ENCODE data around the gene VTCN1. TPM values are rescaled to one million over a fixed set of nuclear protein-coding genes. Genes with fewer than 3 reads are reported as not detected.
"Not testable (repeated sequence)": the region's sequence is repeated elsewhere in the genome, so short reads cannot be mapped to it uniquely, and the experiment has no call there.

VTCN1 gene
- total RNA-seq, 1 donor from 2014 or later, result 49.4 TPM

GRCh38 chr1:117106478-117106877 lies 104.2 kb downstream of the VTCN1 start:
- Mint-ChIP-seq H3K9me3 (no peaks in the 10 kb centered on the region), H3K4me1 (ENCODE audit: unreplicated experiment) (no peaks in the 10 kb centered on the region), H3K4me3 (no peak overlapping the region), H3K27ac (no peak overlapping the region), H3K36me3 (peaks cover 57% of the 10 kb centered on the region), H3K27me3 (no peaks in the 10 kb centered on the region)
- TF ChIP-seq CTCF (conservative IDR thresholded peaks at IDR 0.05), result no peak
- no peak for DNase-seq (ENCODE audit: extremely low spot score, unreplicated experiment)

DNA sequence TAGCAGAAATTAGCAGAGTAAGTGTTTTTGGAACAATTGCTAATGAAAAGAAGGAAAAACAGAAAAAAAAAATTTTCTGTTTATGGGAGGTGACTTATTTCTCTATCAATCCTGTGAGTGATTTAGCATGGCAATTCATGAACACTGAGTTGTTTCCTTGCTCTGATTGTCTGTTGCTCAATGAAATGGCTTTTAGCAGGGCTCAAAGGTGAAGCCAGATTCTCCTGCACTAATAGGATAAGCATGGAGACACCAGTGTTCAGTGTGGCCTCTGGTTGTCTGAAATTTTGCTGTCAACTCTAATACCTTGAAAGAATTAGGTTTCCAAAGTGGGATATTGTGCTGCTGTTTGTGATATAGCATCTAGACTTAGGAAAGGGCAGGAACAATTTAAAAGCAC lies 105.0 kb downstream of the VTCN1 start:
- no peaks in the 10 kb centered on the region for H3K9me3 Mint-ChIP-seq
- H3K27me3 Mint-ChIP-seq, result no peaks in the 10 kb centered on the region
- no peak for TF ChIP-seq CTCF (conservative IDR thresholded peaks at IDR 0.05)
- peaks cover 51% of the 10 kb centered on the region for H3K36me3 Mint-ChIP-seq
- no peak overlapping the region for H3K27ac Mint-ChIP-seq
- H3K4me1 Mint-ChIP-seq (ENCODE audit: unreplicated experiment), result no peaks in the 10 kb centered on the region
- no peak overlapping the region for H3K4me3 Mint-ChIP-seq
- no peak for DNase-seq (ENCODE audit: extremely low spot score, unreplicated experiment)

GRCh38 chr1:117104986-117105385 lies 105.7 kb downstream of the VTCN1 start:
- H3K4me1 Mint-ChIP-seq (ENCODE audit: unreplicated experiment), result no peaks in the 10 kb centered on the region
- H3K4me3 Mint-ChIP-seq, result no peak overlapping the region
- peaks cover 56% of the 10 kb centered on the region for H3K36me3 Mint-ChIP-seq
- H3K9me3 Mint-ChIP-seq, result no peaks in the 10 kb centered on the region
- no peak for DNase-seq (ENCODE audit: extremely low spot score, unreplicated experiment)
- no peak overlapping the region for H3K27ac Mint-ChIP-seq
- no peak for TF ChIP-seq CTCF (conservative IDR thresholded peaks at IDR 0.05)
- H3K27me3 Mint-ChIP-seq, result no peaks in the 10 kb centered on the region

DNA sequence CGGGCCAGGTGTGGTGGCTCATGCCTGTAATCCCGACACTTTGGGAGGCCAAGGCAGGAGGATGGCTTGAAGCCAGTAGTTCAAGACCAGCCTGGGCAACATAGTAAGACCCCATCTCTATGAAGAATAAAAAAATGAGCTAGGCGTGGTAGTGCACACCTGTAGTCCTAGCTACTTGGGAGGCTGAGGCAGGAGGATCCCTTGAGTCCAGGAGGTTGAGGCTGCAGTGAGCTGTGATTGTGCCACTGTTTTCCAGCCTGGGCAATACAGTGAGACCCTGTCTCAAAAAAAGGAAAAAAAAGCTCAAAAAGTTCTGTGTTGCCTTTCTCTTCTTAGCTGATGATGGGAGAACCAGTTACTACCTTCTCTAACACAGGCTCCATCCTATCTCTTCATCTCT lies 108.9 kb downstream of the VTCN1 start:
- H3K36me3 Mint-ChIP-seq, result peaks cover 40% of the 10 kb centered on the region
- H3K27ac Mint-ChIP-seq; H3K4me1 Mint-ChIP-seq (ENCODE audit: unreplicated experiment); H3K4me3 Mint-ChIP-seq; H3K27me3 Mint-ChIP-seq; DNase-seq (ENCODE audit: extremely low spot score, unreplicated experiment); H3K9me3 Mint-ChIP-seq: not testable (repeated sequence)

GRCh38 chr1:117101334-117101733 lies 109.4 kb downstream of the VTCN1 start:
- H3K4me3 Mint-ChIP-seq, result no peak overlapping the region
- H3K4me1 Mint-ChIP-seq (ENCODE audit: unreplicated experiment), result peaks cover 4% of the 10 kb centered on the region
- H3K9me3 Mint-ChIP-seq, result no peaks in the 10 kb centered on the region
- no peak for TF ChIP-seq CTCF (conservative IDR thresholded peaks at IDR 0.05)
- peaks cover 38% of the 10 kb centered on the region for H3K36me3 Mint-ChIP-seq
- DNase-seq (ENCODE audit: extremely low spot score, unreplicated experiment), result no peak
- no peaks in the 10 kb centered on the region for H3K27me3 Mint-ChIP-seq
- H3K27ac Mint-ChIP-seq, result no peak overlapping the region

- peaks cover 13% of the 10 kb centered on the region for H3K4me1 Mint-ChIP-seq (ENCODE audit: unreplicated experiment)
Observed at GRCh38 chr1:117098287-117098890, 112.3 kb downstream of the VTCN1 start.

More at GRCh38 chr1:117098287-117098890, 112.3 kb downstream of the VTCN1 start:
- peak overlapping the region; percentile 28 for H3K4me3 Mint-ChIP-seq
- peak overlapping the region; percentile 61 for H3K27ac Mint-ChIP-seq
- H3K9me3 Mint-ChIP-seq, result no peaks in the 10 kb centered on the region
- H3K27me3 Mint-ChIP-seq, result no peaks in the 10 kb centered on the region
- DNase-seq (ENCODE audit: extremely low spot score, unreplicated experiment), result no peak
- no peak for TF ChIP-seq CTCF (conservative IDR thresholded peaks at IDR 0.05)
- peaks cover 42% of the 10 kb centered on the region for H3K36me3 Mint-ChIP-seq

Data from type B pancreatic cell (in vitro differentiated cells).